ENCODE results near the gene NOS1. TPM values are rescaled to one million over a fixed set of nuclear protein-coding genes. Genes with fewer than 3 reads are reported as not detected.
"Not testable (repeated sequence)": the region's sequence is repeated elsewhere in the genome, so short reads cannot be mapped to it uniquely, and the experiment has no call there.

NOS1 gene
- total RNA-seq, 1 experiment from 2014 or later, result not detected

DNA sequence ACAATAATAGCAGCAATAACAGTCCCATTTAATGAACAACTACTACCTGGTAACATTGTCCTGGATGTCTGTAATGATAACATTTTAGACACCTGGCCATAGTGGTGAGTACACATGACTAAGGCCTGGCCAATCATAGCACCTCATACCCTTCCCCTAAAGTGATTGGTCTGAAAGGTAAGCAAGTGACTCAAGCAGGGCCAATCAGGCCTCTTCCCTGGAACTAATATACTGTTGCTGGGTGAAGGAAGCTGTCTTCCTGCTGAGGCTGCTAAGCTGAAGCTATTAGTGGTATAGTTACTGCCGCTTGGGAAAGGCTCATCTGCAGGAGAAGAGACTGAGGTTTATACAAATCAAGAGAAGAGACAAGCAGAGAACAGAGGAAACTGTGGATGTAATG lies 18.7 kb upstream of the NOS1 start:
- CTCF ChIA-PET, result no interaction called here
- Histone ChIP-seq H3K4me1 (no peaks in the 10 kb centered on the region), H3K27me3 (replicated peaks; ENCODE audit: control insufficient read depth, insufficient read depth, low read length) (no peaks in the 10 kb centered on the region; the same call in 1 of the 2 replicates), H3K9me3 (no peaks in the 10 kb centered on the region), H3K4me3 (ENCODE audit: low read depth, low read length) (no peak overlapping the region), H3K36me3 (ENCODE audit: control insufficient read depth, insufficient read depth, low read length) (no peaks in the 10 kb centered on the region)
- H3K4me1 Mint-ChIP-seq (ENCODE audit: low read depth, unreplicated experiment), result no peaks in the 10 kb centered on the region
- no peaks in the 10 kb centered on the region for H3K36me3 Mint-ChIP-seq (ENCODE audit: insufficient read depth, unreplicated experiment)
- H3K9me3 Mint-ChIP-seq (ENCODE audit: unreplicated experiment), result peaks cover 14% of the 10 kb centered on the region
- TF ChIP-seq CTCF (IDR thresholded peaks at IDR 0.05; ENCODE audit: insufficient read depth in 1 of 2, low read depth in 1 of 2, low read length in 1 of 2, severe bottlenecking in 1 of 2, unreplicated experiment in 1 of 2), result no peak
- no peak overlapping the region for H3K4me3 Mint-ChIP-seq (ENCODE audit: unreplicated experiment)
- no peak overlapping the region for H3K27ac Mint-ChIP-seq (ENCODE audit: unreplicated experiment)
- H3K27me3 Mint-ChIP-seq (ENCODE audit: insufficient read depth, unreplicated experiment), result peaks cover 11% of the 10 kb centered on the region
- POLR2A ChIA-PET, result no interaction called here
- intact Hi-C loops (cut with micrococcal nuclease; ENCODE audit: unreplicated experiment), result no loop called here
- no TSS peak for BruUV-seq (replicated peaks)
- no peak for DNase-seq

DNA sequence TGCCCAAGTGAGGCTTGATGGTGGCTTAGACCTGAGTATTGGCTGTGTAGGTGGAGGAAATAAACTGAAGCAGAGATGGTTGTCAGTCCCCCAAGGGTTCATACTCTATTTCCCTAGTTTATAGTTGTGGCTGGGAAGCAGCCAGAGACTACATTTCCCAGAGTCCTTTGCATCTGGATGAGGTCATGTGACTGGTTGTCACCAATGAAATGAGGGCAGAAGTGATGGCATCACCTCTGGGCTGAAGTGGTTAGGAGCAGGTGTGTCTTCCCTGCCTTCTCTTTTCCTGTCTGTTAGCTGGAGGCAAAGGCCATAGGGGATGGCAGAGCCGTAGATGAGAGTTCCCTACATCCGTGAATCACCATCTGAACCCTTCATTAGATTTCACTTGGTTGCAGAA lies 16.3 kb upstream of the NOS1 start:
- DNase-seq, result peak in 1 of 2 experiments; percentile 24
- Histone ChIP-seq H3K36me3 (ENCODE audit: control insufficient read depth, insufficient read depth, low read length) (no peaks in the 10 kb centered on the region), H3K9me3 (no peaks in the 10 kb centered on the region), H3K4me3 (ENCODE audit: low read depth, low read length) (no peak overlapping the region), H3K27me3 (replicated peaks; ENCODE audit: control insufficient read depth, insufficient read depth, low read length) (0 out of 2 replicates have a peak, but pooled peaks cover 1% of the 10 kb centered on the region), H3K4me1 (no peaks in the 10 kb centered on the region)
- intact Hi-C loops (cut with micrococcal nuclease; ENCODE audit: unreplicated experiment), result no loop called here
- H3K36me3 Mint-ChIP-seq (ENCODE audit: insufficient read depth, unreplicated experiment), result no peaks in the 10 kb centered on the region
- CTCF ChIA-PET, result no interaction called here
- BruUV-seq (replicated peaks), result no TSS peak
- no peak overlapping the region for H3K27ac Mint-ChIP-seq (ENCODE audit: unreplicated experiment)
- POLR2A ChIA-PET, result no interaction called here
- H3K4me3 Mint-ChIP-seq (ENCODE audit: unreplicated experiment), result no peak overlapping the region
- peaks cover 14% of the 10 kb centered on the region for H3K9me3 Mint-ChIP-seq (ENCODE audit: unreplicated experiment)
- H3K27me3 Mint-ChIP-seq (ENCODE audit: insufficient read depth, unreplicated experiment), result peaks cover 11% of the 10 kb centered on the region
- TF ChIP-seq CTCF (IDR thresholded peaks at IDR 0.05; ENCODE audit: insufficient read depth in 1 of 2, low read depth in 1 of 2, low read length in 1 of 2, severe bottlenecking in 1 of 2, unreplicated experiment in 1 of 2), result no peak
- no peaks in the 10 kb centered on the region for H3K4me1 Mint-ChIP-seq (ENCODE audit: low read depth, unreplicated experiment)

GRCh38 chr12:117370588-117370987 lies 9.2 kb upstream of the NOS1 start:
- H3K4me3 ChIP-seq (ENCODE audit: low read depth, low read length), result no peak overlapping the region
- H3K9me3 Mint-ChIP-seq (ENCODE audit: unreplicated experiment), result no peaks in the 10 kb centered on the region
- ChIA-PET POLR2A (no interaction called here), CTCF (no interaction called here)
- no peak overlapping the region for H3K4me3 Mint-ChIP-seq (ENCODE audit: unreplicated experiment)
- H3K4me1 Mint-ChIP-seq (ENCODE audit: low read depth, unreplicated experiment), result no peaks in the 10 kb centered on the region
- no peak overlapping the region for H3K27ac Mint-ChIP-seq (ENCODE audit: unreplicated experiment)
- H3K36me3 ChIP-seq (ENCODE audit: control insufficient read depth, insufficient read depth, low read length), result no peaks in the 10 kb centered on the region
- 0 out of 2 replicates have a peak, but pooled peaks cover 1% of the 10 kb centered on the region for H3K27me3 ChIP-seq (replicated peaks; ENCODE audit: control insufficient read depth, insufficient read depth, low read length)
- BruUV-seq (replicated peaks), result no TSS peak
- no peak for TF ChIP-seq CTCF (IDR thresholded peaks at IDR 0.05; ENCODE audit: insufficient read depth in 1 of 2, low read depth in 1 of 2, low read length in 1 of 2, severe bottlenecking in 1 of 2, unreplicated experiment in 1 of 2)
- H3K4me1 ChIP-seq, result no peaks in the 10 kb centered on the region
- H3K27me3 Mint-ChIP-seq (ENCODE audit: insufficient read depth, unreplicated experiment), result peaks cover 6% of the 10 kb centered on the region
- DNase-seq, result no peak
- H3K36me3 Mint-ChIP-seq (ENCODE audit: insufficient read depth, unreplicated experiment), result no peaks in the 10 kb centered on the region
- intact Hi-C loops (cut with micrococcal nuclease; ENCODE audit: unreplicated experiment), result no loop called here
- no peaks in the 10 kb centered on the region for H3K9me3 ChIP-seq

DNA sequence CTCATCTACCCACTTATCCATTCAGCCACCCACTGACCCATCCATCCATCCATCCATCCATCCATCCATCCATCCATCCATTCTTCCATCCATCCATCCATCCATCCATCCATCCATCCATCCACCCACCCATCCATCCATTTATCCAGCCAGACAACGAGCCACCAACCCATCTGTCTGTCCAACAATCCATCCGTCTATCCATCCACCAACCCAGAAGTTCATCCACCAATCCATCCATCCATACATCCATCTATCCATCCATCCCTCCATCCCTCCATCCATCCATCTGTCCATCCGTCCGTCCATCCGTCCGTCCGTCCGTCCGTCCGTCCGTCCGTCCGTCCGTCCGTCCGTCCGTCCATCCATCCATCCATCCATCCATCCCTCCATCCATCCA lies 8.6 kb upstream of the NOS1 start:
- POLR2A ChIA-PET; H3K36me3 ChIP-seq (ENCODE audit: control insufficient read depth, insufficient read depth, low read length); DNase-seq; H3K27me3 Mint-ChIP-seq (ENCODE audit: insufficient read depth, unreplicated experiment); H3K4me1 Mint-ChIP-seq (ENCODE audit: low read depth, unreplicated experiment); H3K4me3 ChIP-seq (ENCODE audit: low read depth, low read length); H3K27me3 ChIP-seq (replicated peaks; ENCODE audit: control insufficient read depth, insufficient read depth, low read length); H3K4me1 ChIP-seq; H3K36me3 Mint-ChIP-seq (ENCODE audit: insufficient read depth, unreplicated experiment); H3K27ac Mint-ChIP-seq (ENCODE audit: unreplicated experiment); H3K4me3 Mint-ChIP-seq (ENCODE audit: unreplicated experiment); H3K9me3 Mint-ChIP-seq (ENCODE audit: unreplicated experiment); BruUV-seq (replicated peaks); H3K9me3 ChIP-seq: not testable (repeated sequence)
- CTCF ChIA-PET, result interaction anchor here (0.6 kb wide), 1 partner anchor 1259 kb away, joined by 5 read pairs; no protein-coding TSS in a partner anchor
- intact Hi-C loops (cut with micrococcal nuclease; ENCODE audit: unreplicated experiment), result loop anchor here (5.0 kb wide), 1 partner anchor 482 kb away; no protein-coding TSS in a partner anchor
